A549 (cell line): ENCODE measurements around the gene SYCN. TPM values are rescaled to one million over a fixed set of nuclear protein-coding genes. Genes with fewer than 3 reads are reported as not detected.

Experiments
- ATAC-seq, 2 experiments: fragments of 200-7000 bp in 1 of 2; fragments of >200 bp in 1 of 2; cut with Nextera tagmentation in 1 of 2; cut with Tn5 transposase in 1 of 2; 3 replicates each; pipeline versions ENCODE4 v1.8.0 to v1.9.1; 2018 to 2020; ENCODE audit warnings: mild to moderate bottlenecking in 1 of 2, moderate library complexity in 1 of 2
- CTCF ChIA-PET: fragments of 300-600 bp; sonication (Branson Sonifier 250); formaldehyde crosslinking; extraction: SDS; loops from one replicate; lab custom pipeline; 2021; ENCODE audit warnings: antibody characterized with exemption, inconsistent platforms; lab: Yijun Ruan, JAX
- POLR2A ChIA-PET: fragments of 350-600 bp; formaldehyde crosslinking; extraction: SDS; loops from one replicate; lab custom pipeline; 2021; ENCODE audit warnings: antibody characterized with exemption, inconsistent platforms; lab: Yijun Ruan, JAX
- DNase-seq, 2 experiments: peaks; one replicate each; pipeline versions ENCODE4 v3.0.0 to v3.0.0-alpha.2; 2011 to 2016; ENCODE audit warnings: low read depth in 1 of 2, low spot score in 1 of 2
- FAIRE-seq: peaks from 2 replicates; lab custom pipeline; 2011; peaks lifted over from hg19 to GRCh38; lab: Jason Lieb, UNC
- H3K27ac ChIP-seq, 2 experiments: fragments of >200 bp; sonication (Bioruptor Twin); formaldehyde crosslinking; 3 replicates each; pipeline ENCODE4 v1.5.1; 2016 to 2017
- H3K4me1 ChIP-seq: fragments of >200 bp; sonication (Bioruptor Twin); formaldehyde crosslinking; 3 replicates; pipeline ENCODE4 v1.6.1; 2016
- H3K4me2 ChIP-seq: fragments of >200 bp; sonication (Bioruptor Twin); formaldehyde crosslinking; 3 replicates; pipeline ENCODE4 v1.6.1; 2016
- H3K4me3 ChIP-seq: fragments of >200 bp; sonication (Bioruptor Twin); formaldehyde crosslinking; 3 replicates; pipeline ENCODE4 v1.5.1; 2016
- H3K9me3 ChIP-seq: fragments of >200 bp; sonication (Bioruptor Twin); formaldehyde crosslinking; 3 replicates; pipeline ENCODE4 v1.6.1; 2016
- CBX2 ChIP-seq: fragments of 200-600 bp; sonication (generic); IDR thresholded peaks from 2 replicates; pipeline ENCODE4 v1.6.1; 2016; ENCODE audit warnings: low read depth, mild to moderate bottlenecking, borderline replicate concordance
- CBX8 ChIP-seq: fragments of 200-600 bp; sonication (generic); IDR thresholded peaks from 2 replicates; pipeline ENCODE4 v1.6.1; 2016
- CHD4 ChIP-seq: fragments of 200-600 bp; sonication (generic); IDR thresholded peaks from 2 replicates; pipeline ENCODE4 v1.6.1; 2016; ENCODE audit warnings: antibody characterized with exemption, mild to moderate bottlenecking, borderline replicate concordance
- EHF ChIP-seq: fragments of 250-450 bp; sonication (Bioruptor Pico); IDR thresholded peaks from 2 replicates; pipeline ENCODE4 v1.5.0; 2020; ENCODE audit warnings: mild to moderate bottlenecking
- ESRRA ChIP-seq: fragments of 150-350 bp; IDR thresholded peaks from 2 replicates; pipeline ENCODE4 v1.6.1; 2014; ENCODE audit warnings: mild to moderate bottlenecking, low read length, borderline replicate concordance
- GATA3 ChIP-seq: IDR thresholded peaks from 2 replicates; pipeline ENCODE4 v1.6.1; 2012; ENCODE audit warnings: borderline replicate concordance
- HDAC2 ChIP-seq: fragments of 200-600 bp; sonication (generic); IDR thresholded peaks from 2 replicates; pipeline ENCODE4 v1.6.1; 2016
- HEYL ChIP-seq: fragments of 250-450 bp; sonication (Bioruptor Pico); IDR thresholded peaks from 2 replicates; pipeline ENCODE4 v1.8.0; 2021; ENCODE audit warnings: mild to moderate bottlenecking, moderate library complexity
- HOXB5 ChIP-seq: fragments of 250-450 bp; sonication (Bioruptor Pico); IDR thresholded peaks from 2 replicates; pipeline ENCODE4 v1.5.0; 2020; ENCODE audit warnings: mild to moderate bottlenecking, moderate library complexity
- KDM1A ChIP-seq: fragments of 200-600 bp; sonication (generic); IDR thresholded peaks from 2 replicates; pipeline ENCODE4 v1.6.1; 2016; ENCODE audit warnings: low read depth, mild to moderate bottlenecking
- MAFK ChIP-seq: fragments of 450-650 bp; IDR thresholded peaks from 2 replicates; pipeline ENCODE4 v1.6.1; 2014; ENCODE audit not compliant: partially characterized antibody
- MAZ ChIP-seq: fragments of 150-350 bp; IDR thresholded peaks from 2 replicates; pipeline ENCODE4 v1.6.1; 2014; ENCODE audit warnings: antibody characterized with exemption, low read depth, low read length, borderline replicate concordance
- NFE2L2 ChIP-seq: fragments of 150-350 bp; conservative IDR thresholded peaks from 2 replicates; pipeline ENCODE4 v1.6.1; 2014; ENCODE audit warnings: low read length
- ZNF302 ChIP-seq: fragments of 250-450 bp; sonication (Bioruptor Pico); IDR thresholded peaks from 2 replicates; pipeline ENCODE4 v1.9.0; 2021; ENCODE audit warnings: inconsistent platforms, mild to moderate bottlenecking, moderate library complexity
- WGBS: methylation state at CpG from one replicate; pipeline ENCODE4 v1.1.6; 2017; ENCODE audit errors: missing lambda C conversion rate; 5-methylcytosine and 5-hydroxymethylcytosine counted together
- polyA plus RNA-seq, 4 experiments: library from polyadenylated mRNA; depleted of rRNA in 3 of 4; stranded (reverse); fragments of >200 nt; fragmentation: RNase III in 1 of 4; extraction: RNeasy Plus Mini Kit Qiagen cat#74134 plus additional on column Dnase treatment in 1 of 4; gene quantifications; 2 replicates in 3 of 4; 3 replicates in 1 of 4; pipeline ENCODE4 v1.2.3, GENCODE V29; 2011 to 2017
- TF ChIP-seq, protein P1 (sequence below): fragments of 250-450 bp; sonication (Bioruptor Pico); IDR thresholded peaks from 2 replicates; pipeline ENCODE4 v1.5.0; 2021; ENCODE audit warnings: mild to moderate bottlenecking, moderate library complexity, borderline replicate concordance
- TF ChIP-seq, protein P2 (sequence below): fragments of 450-650 bp; IDR thresholded peaks from 2 replicates; pipeline ENCODE4 v1.6.1; 2014; ENCODE audit warnings: antibody characterized with exemption
- TF ChIP-seq, protein P3 (sequence below): fragments of 250-450 bp; sonication (Bioruptor Pico); IDR thresholded peaks from 2 replicates; pipeline ENCODE4 v1.5.0; 2020; ENCODE audit warnings: low read depth, mild to moderate bottlenecking, moderate library complexity

Gene SYCN
- polyA plus RNA-seq, 2 of the 4 experiments (the other 2 are of a cell fraction), result not detected

DNA sequence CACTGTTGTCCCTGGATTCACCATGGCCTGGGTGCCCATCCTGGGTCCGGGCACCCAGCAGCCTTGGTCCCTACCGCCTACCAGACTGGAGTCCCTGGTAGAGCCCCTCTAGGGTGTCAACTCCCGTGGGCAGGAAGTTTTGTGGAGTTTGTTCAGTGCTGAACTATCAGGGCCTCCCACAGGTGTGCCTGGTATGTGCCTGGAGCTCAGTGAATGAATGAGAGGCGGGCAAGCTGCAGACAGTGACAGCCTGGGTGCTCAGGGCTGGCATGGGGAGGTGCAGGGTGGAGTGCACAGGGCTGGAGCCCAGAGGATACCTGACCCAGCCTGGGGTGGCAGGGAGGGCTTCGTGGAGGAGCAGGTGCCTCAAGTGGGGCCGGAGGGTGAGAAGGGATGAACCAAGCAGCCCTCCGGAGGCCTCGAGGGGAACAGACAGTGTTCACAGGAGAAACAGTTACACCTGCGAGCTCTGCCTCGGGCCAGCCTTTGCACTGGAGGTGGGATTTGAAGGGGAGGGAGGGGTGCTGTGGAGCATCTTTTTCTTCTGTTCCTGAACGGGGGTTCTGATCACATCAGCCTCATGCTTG, 48.9 kb downstream of the SYCN start:
- Histone ChIP-seq H3K27ac (peak overlapping the region in 1 of 2 experiments; percentile 36; a peak in 3 of 6 replicates), H3K4me2 (no peak overlapping the region), H3K4me3 (no peak overlapping the region)
- FAIRE-seq, result no peak
- TF ChIP-seq HEYL, result no peak
- TF ChIP-seq CHD4, result no peak
- TF ChIP-seq ESRRA, result no peak
- TF ChIP-seq HDAC2, result no peak
- no peak for TF ChIP-seq KDM1A
- TF ChIP-seq, protein P1, sequence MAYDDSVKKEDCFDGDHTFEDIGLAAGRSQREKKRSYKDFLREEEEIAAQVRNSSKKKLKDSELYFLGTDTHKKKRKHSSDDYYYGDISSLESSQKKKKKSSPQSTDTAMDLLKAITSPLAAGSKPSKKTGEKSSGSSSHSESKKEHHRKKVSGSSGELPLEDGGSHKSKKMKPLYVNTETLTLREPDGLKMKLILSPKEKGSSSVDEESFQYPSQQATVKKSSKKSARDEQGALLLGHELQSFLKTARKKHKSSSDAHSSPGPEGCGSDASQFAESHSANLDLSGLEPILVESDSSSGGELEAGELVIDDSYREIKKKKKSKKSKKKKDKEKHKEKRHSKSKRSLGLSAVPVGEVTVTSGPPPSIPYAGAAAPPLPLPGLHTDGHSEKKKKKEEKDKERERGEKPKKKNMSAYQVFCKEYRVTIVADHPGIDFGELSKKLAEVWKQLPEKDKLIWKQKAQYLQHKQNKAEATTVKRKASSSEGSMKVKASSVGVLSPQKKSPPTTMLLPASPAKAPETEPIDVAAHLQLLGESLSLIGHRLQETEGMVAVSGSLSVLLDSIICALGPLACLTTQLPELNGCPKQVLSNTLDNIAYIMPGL (CRISPR knock-in tag), result no peak
- no peak for TF ChIP-seq MAZ
- TF ChIP-seq MAFK, result no peak
- TF ChIP-seq CBX2, result no peak
- TF ChIP-seq NFE2L2, result no peak
- TF ChIP-seq EHF (CRISPR knock-in tag), result no peak
- TF ChIP-seq CBX8, result no peak
- TF ChIP-seq, all 56 proteins: peak for 0
- no peak for DNase-seq
- 86% methylated on average over 11 of the region's 11 CpGs for WGBS
- Histone ChIP-seq H3K4me1 (peaks cover 30% of the 10 kb centered on the region), H3K9me3 (no peaks in the 10 kb centered on the region)
- peak; percentile 7 to 20; a peak in 4 of 6 replicates for ATAC-seq
- POLR2A ChIA-PET, result no interaction called here
- CTCF ChIA-PET, result interaction anchor here (1.0 to 4.0 kb wide), 11 partner anchors 9 to 195 kb away, joined by 3 to 12 read pairs (median 7); no protein-coding TSS in a partner anchor

DNA sequence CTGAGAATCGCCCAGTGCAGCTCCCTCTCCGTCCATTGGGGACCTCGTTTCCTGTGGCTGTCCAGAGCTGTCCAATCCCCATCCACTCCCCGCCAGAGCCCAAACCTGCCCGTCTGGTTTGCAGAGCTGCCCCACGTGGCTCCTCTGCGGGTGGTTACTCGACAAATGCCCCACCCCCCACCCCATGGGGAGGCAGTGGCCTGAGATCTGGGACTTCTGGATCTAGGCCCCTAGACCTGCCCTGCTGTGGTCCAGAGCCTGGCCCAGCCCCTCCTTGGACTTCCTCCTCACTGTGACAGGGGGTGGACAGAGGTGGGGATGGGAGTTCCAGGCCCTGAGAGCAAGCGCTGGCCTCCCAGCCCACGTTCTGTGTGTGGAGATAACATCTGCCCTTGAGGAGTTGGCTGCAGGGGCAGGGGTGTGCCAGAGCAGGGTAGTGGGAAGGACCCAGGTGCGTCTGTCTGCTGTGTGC, 49.4 kb downstream of the SYCN start:
- ATAC-seq (peak; percentile 51 to 67; a peak in 5 of 6 replicates), DNase-seq (peak; percentile 51 to 55), FAIRE-seq (no peak)
- peaks cover 28% of the 10 kb centered on the region for H3K4me1 ChIP-seq
- peak overlapping the region in 1 of 2 experiments; percentile 36; a peak in 3 of 6 replicates for H3K27ac ChIP-seq
- ChIA-PET POLR2A (no interaction called here), CTCF (interaction anchor here (1.0 to 4.0 kb wide), 10 partner anchors 9 to 195 kb away, joined by 3 to 12 read pairs (median 4); no protein-coding TSS in a partner anchor)
- no peaks in the 10 kb centered on the region for H3K9me3 ChIP-seq
- H3K4me3 ChIP-seq, result no peak overlapping the region
- WGBS, result 75% methylated on average over 11 of the region's 11 CpGs
- TF ChIP-seq, protein P2, sequence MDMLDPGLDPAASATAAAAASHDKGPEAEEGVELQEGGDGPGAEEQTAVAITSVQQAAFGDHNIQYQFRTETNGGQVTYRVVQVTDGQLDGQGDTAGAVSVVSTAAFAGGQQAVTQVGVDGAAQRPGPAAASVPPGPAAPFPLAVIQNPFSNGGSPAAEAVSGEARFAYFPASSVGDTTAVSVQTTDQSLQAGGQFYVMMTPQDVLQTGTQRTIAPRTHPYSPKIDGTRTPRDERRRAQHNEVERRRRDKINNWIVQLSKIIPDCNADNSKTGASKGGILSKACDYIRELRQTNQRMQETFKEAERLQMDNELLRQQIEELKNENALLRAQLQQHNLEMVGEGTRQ, result 0 out of 2 replicates have a peak, but pooled peaks have one; percentile 6
- no peak for TF ChIP-seq EHF (CRISPR knock-in tag)
- H3K4me2 ChIP-seq, result no peak overlapping the region

DNA sequence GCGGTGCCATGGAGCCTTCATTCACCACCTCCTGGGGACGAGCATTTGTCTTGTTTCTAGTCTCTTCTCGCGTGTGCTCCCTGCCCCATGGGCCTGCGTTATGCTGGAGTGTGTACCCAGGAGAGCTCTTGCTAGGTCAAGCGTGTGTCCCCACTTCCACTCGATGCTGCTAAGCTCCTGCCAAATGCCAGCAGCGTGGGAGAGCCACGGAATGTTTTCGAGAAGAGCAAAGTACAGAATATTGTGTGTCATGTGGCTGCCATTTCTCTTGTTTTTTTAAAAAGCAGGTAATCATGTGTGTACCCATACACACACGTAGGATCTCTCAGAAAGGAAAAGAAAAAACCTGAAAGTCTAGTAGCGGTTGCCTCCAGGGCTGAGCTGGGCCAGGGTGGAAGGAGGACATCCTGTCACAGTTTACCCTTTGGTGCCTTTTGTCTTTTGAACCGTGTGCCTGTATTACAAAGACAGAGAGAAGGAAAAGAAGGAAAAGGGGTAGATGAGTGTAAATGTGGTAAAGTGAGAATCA, 49.9 kb downstream of the SYCN start:
- 88% methylated on average over 13 of the region's 13 CpGs for WGBS
- CTCF ChIA-PET, result interaction anchor here (1.0 to 4.0 kb wide), 12 partner anchors 10 to 194 kb away, joined by 3 to 12 read pairs (median 5); no protein-coding TSS in a partner anchor
- Histone ChIP-seq H3K4me1 (peaks cover 28% of the 10 kb centered on the region), H3K27ac (no peak overlapping the region; a peak in 1 of 6 replicates), H3K4me3 (no peak overlapping the region), H3K9me3 (no peaks in the 10 kb centered on the region), H3K4me2 (no peak overlapping the region)
- TF ChIP-seq GATA3 (no peak), HDAC2 (no peak), CBX8 (no peak), HOXB5 (no peak), ZNF302 (no peak)
- TF ChIP-seq, protein P3, sequence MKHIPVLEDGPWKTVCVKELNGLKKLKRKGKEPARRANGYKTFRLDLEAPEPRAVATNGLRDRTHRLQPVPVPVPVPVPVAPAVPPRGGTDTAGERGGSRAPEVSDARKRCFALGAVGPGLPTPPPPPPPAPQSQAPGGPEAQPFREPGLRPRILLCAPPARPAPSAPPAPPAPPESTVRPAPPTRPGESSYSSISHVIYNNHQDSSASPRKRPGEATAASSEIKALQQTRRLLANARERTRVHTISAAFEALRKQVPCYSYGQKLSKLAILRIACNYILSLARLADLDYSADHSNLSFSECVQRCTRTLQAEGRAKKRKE (CRISPR knock-in tag), result no peak
- POLR2A ChIA-PET, result no interaction called here
- FAIRE-seq (peak; percentile 91), ATAC-seq (no peak), DNase-seq (no peak)

Other genes starting within 250 kb of the SYCN start
- 68.1 and 73.1 TPM in 2 replicates for gene FBXO17, start 228.5 kb downstream of the SYCN start, polyA plus RNA-seq (2011; rRNA removed)
- 98.5 to 112 TPM (median 111 TPM) in 3 replicates for gene FBXO17, start 228.5 kb downstream of the SYCN start, polyA plus RNA-seq (2017; fragmentation: RNase III; extraction: RNeasy Plus Mini Kit Qiagen cat#74134 plus additional on column Dnase treatment)
- gene FBXO27, start 171.7 kb downstream of the SYCN start, polyA plus RNA-seq (2011; rRNA removed), result 13.4 and 15.2 TPM in 2 replicates
- 12.5 to 17.5 TPM (median 14.2 TPM) in 3 replicates for gene FBXO27, start 171.7 kb downstream of the SYCN start, polyA plus RNA-seq (2017; fragmentation: RNase III; extraction: RNeasy Plus Mini Kit Qiagen cat#74134 plus additional on column Dnase treatment)
- 0.06 and 0.08 TPM in 2 replicates for gene ACP7, start 119.9 kb downstream of the SYCN start, polyA plus RNA-seq (2011; rRNA removed)
- gene ACP7, start 119.9 kb downstream of the SYCN start, polyA plus RNA-seq (2017; fragmentation: RNase III; extraction: RNeasy Plus Mini Kit Qiagen cat#74134 plus additional on column Dnase treatment), result 0.25 to 0.44 TPM (median 0.28 TPM) in 3 replicates
- 37.9 and 42.9 TPM in 2 replicates for gene PAK4, start 78.5 kb downstream of the SYCN start, polyA plus RNA-seq (2011; rRNA removed)
- gene PAK4, start 78.5 kb downstream of the SYCN start, polyA plus RNA-seq (2017; fragmentation: RNase III; extraction: RNeasy Plus Mini Kit Qiagen cat#74134 plus additional on column Dnase treatment), result 75.8 to 84.2 TPM (median 76.7 TPM) in 3 replicates
- gene NCCRP1, start 7.3 kb downstream of the SYCN start, polyA plus RNA-seq (2011; rRNA removed), result 0.90 and 1.1 TPM in 2 replicates
- 0.71 to 1.1 TPM (median 0.99 TPM) in 3 replicates for gene NCCRP1, start 7.3 kb downstream of the SYCN start, polyA plus RNA-seq (2017; fragmentation: RNase III; extraction: RNeasy Plus Mini Kit Qiagen cat#74134 plus additional on column Dnase treatment)
- not detected in 2 replicates for gene IFNL3, start 40.7 kb upstream of the SYCN start, polyA plus RNA-seq (2011; rRNA removed)
- not detected in 3 replicates for gene IFNL3, start 40.7 kb upstream of the SYCN start, polyA plus RNA-seq (2017; fragmentation: RNase III; extraction: RNeasy Plus Mini Kit Qiagen cat#74134 plus additional on column Dnase treatment)
- gene IFNL4, start 44.6 kb upstream of the SYCN start, polyA plus RNA-seq (2011; rRNA removed), result not detected in 2 replicates
- not detected in 3 replicates for gene IFNL4, start 44.6 kb upstream of the SYCN start, polyA plus RNA-seq (2017; fragmentation: RNase III; extraction: RNeasy Plus Mini Kit Qiagen cat#74134 plus additional on column Dnase treatment)
- not detected in 2 replicates for gene IFNL2, start 64.1 kb upstream of the SYCN start, polyA plus RNA-seq (2011; rRNA removed)
- not detected in 3 replicates for gene IFNL2, start 64.1 kb upstream of the SYCN start, polyA plus RNA-seq (2017; fragmentation: RNase III; extraction: RNeasy Plus Mini Kit Qiagen cat#74134 plus additional on column Dnase treatment)
- gene IFNL1, start 92.1 kb upstream of the SYCN start, polyA plus RNA-seq (2011; rRNA removed), result not detected in 2 replicates
- gene IFNL1, start 92.1 kb upstream of the SYCN start, polyA plus RNA-seq (2017; fragmentation: RNase III; extraction: RNeasy Plus Mini Kit Qiagen cat#74134 plus additional on column Dnase treatment), result not detected in 3 replicates
- 1.1 and 1.6 TPM in 2 replicates for gene LRFN1, start 116.6 kb upstream of the SYCN start, polyA plus RNA-seq (2011; rRNA removed)
- gene LRFN1, start 116.6 kb upstream of the SYCN start, polyA plus RNA-seq (2017; fragmentation: RNase III; extraction: RNeasy Plus Mini Kit Qiagen cat#74134 plus additional on column Dnase treatment), result 7.9 to 9.1 TPM (median 8.7 TPM) in 3 replicates
- gene GMFG, start 131.8 kb upstream of the SYCN start, polyA plus RNA-seq (2011; rRNA removed), result 0.37 TPM in 1 of 2 replicates, not detected in the other
- 0.47 TPM in 1 of 3 replicates, not detected in the others for gene GMFG, start 131.8 kb upstream of the SYCN start, polyA plus RNA-seq (2017; fragmentation: RNase III; extraction: RNeasy Plus Mini Kit Qiagen cat#74134 plus additional on column Dnase treatment)
- 82.1 and 101 TPM in 2 replicates for gene SAMD4B, start 138.2 kb upstream of the SYCN start, polyA plus RNA-seq (2011; rRNA removed)
- 113 to 118 TPM (median 116 TPM) in 3 replicates for gene SAMD4B, start 138.2 kb upstream of the SYCN start, polyA plus RNA-seq (2017; fragmentation: RNase III; extraction: RNeasy Plus Mini Kit Qiagen cat#74134 plus additional on column Dnase treatment)
- 73.0 and 103 TPM in 2 replicates for gene PAF1, start 186.8 kb upstream of the SYCN start, polyA plus RNA-seq (2011; rRNA removed)
- 89.4 to 110 TPM (median 108 TPM) in 3 replicates for gene PAF1, start 186.8 kb upstream of the SYCN start, polyA plus RNA-seq (2017; fragmentation: RNase III; extraction: RNeasy Plus Mini Kit Qiagen cat#74134 plus additional on column Dnase treatment)
- 55.7 and 57.5 TPM in 2 replicates for gene MED29, start 187.1 kb upstream of the SYCN start, polyA plus RNA-seq (2011; rRNA removed)
- gene MED29, start 187.1 kb upstream of the SYCN start, polyA plus RNA-seq (2017; fragmentation: RNase III; extraction: RNeasy Plus Mini Kit Qiagen cat#74134 plus additional on column Dnase treatment), result 47.7 to 50.7 TPM (median 48.7 TPM) in 3 replicates
- 29.1 and 35.6 TPM in 2 replicates for gene ZFP36, start 202.6 kb upstream of the SYCN start, polyA plus RNA-seq (2011; rRNA removed)
- gene ZFP36, start 202.6 kb upstream of the SYCN start, polyA plus RNA-seq (2017; fragmentation: RNase III; extraction: RNeasy Plus Mini Kit Qiagen cat#74134 plus additional on column Dnase treatment), result 16.5 to 22.1 TPM (median 18.3 TPM) in 3 replicates
- 21.6 and 35.1 TPM in 2 replicates for gene PLEKHG2, start 208.4 kb upstream of the SYCN start, polyA plus RNA-seq (2011; rRNA removed)
- gene PLEKHG2, start 208.4 kb upstream of the SYCN start, polyA plus RNA-seq (2017; fragmentation: RNase III; extraction: RNeasy Plus Mini Kit Qiagen cat#74134 plus additional on column Dnase treatment), result 32.2 to 41.7 TPM (median 39.1 TPM) in 3 replicates
- 4,855 and 5,722 TPM in 2 replicates for gene RPS16, start 231.7 kb upstream of the SYCN start, polyA plus RNA-seq (2011; rRNA removed)
- 4,280 to 4,348 TPM (median 4,297 TPM) in 3 replicates for gene RPS16, start 231.7 kb upstream of the SYCN start, polyA plus RNA-seq (2017; fragmentation: RNase III; extraction: RNeasy Plus Mini Kit Qiagen cat#74134 plus additional on column Dnase treatment)
- gene SUPT5H, start 241.3 kb upstream of the SYCN start, polyA plus RNA-seq (2011; rRNA removed), result 133 and 186 TPM in 2 replicates
- gene SUPT5H, start 241.3 kb upstream of the SYCN start, polyA plus RNA-seq (2017; fragmentation: RNase III; extraction: RNeasy Plus Mini Kit Qiagen cat#74134 plus additional on column Dnase treatment), result 200 to 223 TPM (median 222 TPM) in 3 replicates